Stimulated activated CD4-positive, alpha-beta T cell treated with anti-CD3 and anti-CD28 coated beads, Interleukin-2, amount 100 ng/mL, for 24 hours (primary cell): Measurements from ENCODE around the gene LAMA3.
A peak's percentile ranks its signal among the peaks of the same experiment; 100 is the strongest.

Source experiments
- DNase-seq, 2 donors: peaks; one replicate each; pipeline ENCODE4 v3.0.0-alpha.2; 2020

Gene LAMA3

DNA sequence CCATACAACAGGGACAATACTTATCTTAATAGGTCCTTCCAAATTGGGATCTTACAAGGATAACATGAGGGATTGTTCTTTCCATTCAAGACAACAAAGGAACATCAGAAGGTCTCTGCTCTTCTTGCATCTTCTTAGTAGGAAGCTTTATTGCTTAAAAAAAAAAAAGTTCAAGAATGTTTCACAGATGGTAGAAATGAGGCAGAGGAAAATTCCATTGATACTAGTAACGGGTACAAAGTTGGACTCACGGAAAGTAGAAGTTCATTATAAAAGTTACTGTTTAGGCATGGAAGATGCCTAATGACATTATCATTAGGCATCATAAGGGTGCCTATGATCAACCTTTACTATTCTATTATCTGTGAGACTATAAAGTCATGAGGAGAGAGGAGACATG lies 136.2 kb downstream of the LAMA3 start:
- no peak for DNase-seq

- no peak for DNase-seq
Measured at GRCh38 chr18:23825978-23826405, 136.7 kb downstream of the LAMA3 start.

GRCh38 chr18:23826850-23827620 lies 137.8 kb downstream of the LAMA3 start:
- DNase-seq: no peak

DNA sequence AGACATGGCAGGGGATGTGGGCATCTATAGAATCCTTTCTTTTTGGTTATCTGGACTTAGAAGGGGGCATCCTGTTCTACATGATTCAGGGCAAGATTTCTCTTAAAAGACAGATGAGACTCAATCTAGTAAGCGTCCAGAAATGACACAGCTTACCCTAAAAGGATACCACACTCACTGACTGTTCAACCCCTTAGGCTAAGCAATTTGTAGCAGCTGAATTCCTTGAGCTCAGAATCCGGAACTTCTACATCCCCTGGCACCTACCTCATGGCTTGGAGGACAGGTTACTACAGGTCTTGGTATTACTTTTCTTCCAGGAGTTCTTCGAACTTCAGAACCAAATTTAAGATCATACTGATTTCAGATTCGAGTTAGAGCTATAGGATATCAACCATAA lies 138.4 kb downstream of the LAMA3 start:
- no peak for DNase-seq

GRCh38 chr18:23828426-23828825 lies 139.2 kb downstream of the LAMA3 start:
- peak; percentile 18 to 40 for DNase-seq

GRCh38 chr18:23832911-23833310 lies 143.7 kb downstream of the LAMA3 start:
- no peak for DNase-seq

DNA sequence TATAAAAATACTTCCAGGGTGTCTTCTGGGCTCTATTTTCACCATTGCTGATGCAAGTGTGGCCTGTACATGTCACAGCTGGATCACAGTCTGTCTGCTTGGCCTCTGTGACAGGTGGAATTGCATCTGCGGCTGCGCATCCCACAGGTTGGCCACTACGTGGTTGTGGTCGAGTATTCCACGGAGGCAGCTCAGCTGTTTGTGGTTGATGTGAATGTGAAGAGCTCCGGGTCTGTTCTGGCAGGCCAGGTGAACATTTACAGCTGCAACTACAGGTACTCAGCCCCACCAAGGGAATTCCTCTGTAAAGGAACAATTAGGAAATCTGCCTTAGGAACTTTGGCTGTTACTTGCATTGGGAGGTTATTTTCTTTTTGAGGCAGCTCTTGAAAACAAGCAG lies 144.5 kb downstream of the LAMA3 start:
- DNase-seq: no peak

- no peak for DNase-seq
Measured at GRCh38 chr18:23835091-23835490, 145.8 kb downstream of the LAMA3 start.

GRCh38 chr18:23835506-23835905 lies 146.3 kb downstream of the LAMA3 start:
- DNase-seq: no peak

- DNase-seq: no peak
Measured at GRCh38 chr18:23837591-23837990, 148.3 kb downstream of the LAMA3 start.

DNA sequence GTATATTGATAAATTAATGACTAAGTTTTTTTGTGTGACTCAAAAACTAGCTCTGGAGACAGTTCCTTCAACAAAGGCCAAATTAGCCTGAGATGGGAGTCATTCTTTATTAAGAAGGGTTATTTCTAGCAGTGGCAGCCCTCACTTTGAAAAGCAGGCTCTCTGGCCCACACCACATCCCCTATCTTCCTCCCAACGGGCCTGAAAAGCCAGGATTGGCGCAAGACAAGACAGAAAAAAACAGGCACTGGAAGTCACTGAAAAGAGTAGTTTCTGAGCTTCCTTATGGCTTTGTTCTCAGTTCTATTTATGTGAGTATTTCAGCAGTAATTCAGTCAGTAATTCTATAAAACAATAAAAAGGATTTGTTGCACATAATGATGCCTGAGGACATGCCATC lies 149.0 kb downstream of the LAMA3 start:
- no peak for DNase-seq

- no peak for DNase-seq
Measured at GRCh38 chr18:23838801-23839366, 149.6 kb downstream of the LAMA3 start.

- no peak for DNase-seq
Measured at GRCh38 chr18:23842305-23842704, 153.1 kb downstream of the LAMA3 start.

- no peak for DNase-seq
Measured at GRCh38 chr18:23844991-23845680, 155.9 kb downstream of the LAMA3 start.

GRCh38 chr18:23845988-23846630 lies 156.9 kb downstream of the LAMA3 start:
- DNase-seq: no peak

GRCh38 chr18:23847321-23847986 lies 158.2 kb downstream of the LAMA3 start:
- peak in 1 of 2 donors; percentile 9 for DNase-seq

DNA sequence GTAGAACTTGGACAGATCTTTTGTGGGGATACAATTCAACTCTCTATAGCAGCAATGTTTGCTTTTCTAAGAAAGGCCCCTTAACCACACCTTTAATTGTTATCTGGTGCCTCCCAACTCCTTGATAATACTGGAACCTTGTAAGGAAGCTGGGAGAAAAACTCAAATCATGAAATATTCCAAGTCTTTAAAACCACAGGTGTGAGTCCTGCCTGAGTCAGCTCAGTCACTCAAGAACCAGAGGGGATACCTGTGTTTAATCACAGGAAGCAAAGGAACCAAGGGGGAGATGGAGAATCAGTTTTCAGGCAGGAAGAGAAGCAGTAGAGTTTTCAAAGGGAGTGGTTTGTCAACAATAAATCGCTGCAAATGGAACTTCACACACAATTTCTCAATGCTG lies 159.9 kb downstream of the LAMA3 start:
- DNase-seq: no peak

- DNase-seq: no peak
Measured at GRCh38 chr18:23850215-23850614, 161.0 kb downstream of the LAMA3 start.

DNA sequence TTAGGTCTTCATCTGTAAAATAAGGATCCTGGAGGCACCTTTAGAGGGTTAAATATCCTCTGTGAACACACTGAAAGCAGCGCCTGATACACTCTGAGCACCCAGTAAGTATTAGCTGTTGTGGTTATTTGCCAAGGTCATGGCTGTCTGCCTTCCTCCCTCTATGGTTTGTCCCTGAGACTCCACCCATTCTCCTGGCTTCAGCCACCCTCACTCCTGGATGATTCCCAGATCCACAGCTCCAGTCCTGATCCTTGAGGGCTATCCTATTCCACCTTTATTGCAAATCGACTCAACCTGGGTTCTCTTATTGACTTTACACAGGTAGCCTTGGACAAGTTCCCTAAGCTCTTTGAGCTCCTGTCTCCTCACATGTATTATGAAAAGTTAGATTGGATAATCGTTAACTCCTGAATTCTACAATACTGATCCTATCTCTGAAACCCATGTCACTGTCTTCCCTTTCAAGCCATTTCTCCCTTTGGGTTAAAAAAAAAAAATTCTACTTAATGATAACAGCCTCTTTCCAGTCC lies 162.3 kb downstream of the LAMA3 start:
- no peak for DNase-seq

GRCh38 chr18:23852236-23853045 lies 163.2 kb downstream of the LAMA3 start:
- DNase-seq: peak in 1 of 2 donors; percentile 12

- DNase-seq: peak in 1 of 2 donors; percentile 14
Measured at GRCh38 chr18:23853448-23854195, 164.4 kb downstream of the LAMA3 start.
